Neural progenitor cell (in vitro differentiated cells): Measurements from ENCODE around the gene ZHX3.

ENCODE experiments used
- CTCF ChIP-seq: fragments of 200-600 bp; sonication (generic); IDR thresholded peaks from 2 replicates; pipeline ENCODE4 v1.5.1; 2017; ENCODE audit warnings: antibody characterized with exemption, mild to moderate bottlenecking
- EZH2 ChIP-seq: fragments of 200-600 bp; sonication (generic); IDR thresholded peaks from 2 replicates; pipeline ENCODE4 v1.6.1; 2017; ENCODE audit warnings: antibody characterized with exemption, mild to moderate bottlenecking, moderate library complexity

- no peak for TF ChIP-seq CTCF
- no peak for TF ChIP-seq EZH2
Observed at GRCh38 chr20:41349266-41349665, 31.7 kb upstream of the ZHX3 start.
